Measurements from ENCODE around the gene NEK6.

NEK6 gene

DNA sequence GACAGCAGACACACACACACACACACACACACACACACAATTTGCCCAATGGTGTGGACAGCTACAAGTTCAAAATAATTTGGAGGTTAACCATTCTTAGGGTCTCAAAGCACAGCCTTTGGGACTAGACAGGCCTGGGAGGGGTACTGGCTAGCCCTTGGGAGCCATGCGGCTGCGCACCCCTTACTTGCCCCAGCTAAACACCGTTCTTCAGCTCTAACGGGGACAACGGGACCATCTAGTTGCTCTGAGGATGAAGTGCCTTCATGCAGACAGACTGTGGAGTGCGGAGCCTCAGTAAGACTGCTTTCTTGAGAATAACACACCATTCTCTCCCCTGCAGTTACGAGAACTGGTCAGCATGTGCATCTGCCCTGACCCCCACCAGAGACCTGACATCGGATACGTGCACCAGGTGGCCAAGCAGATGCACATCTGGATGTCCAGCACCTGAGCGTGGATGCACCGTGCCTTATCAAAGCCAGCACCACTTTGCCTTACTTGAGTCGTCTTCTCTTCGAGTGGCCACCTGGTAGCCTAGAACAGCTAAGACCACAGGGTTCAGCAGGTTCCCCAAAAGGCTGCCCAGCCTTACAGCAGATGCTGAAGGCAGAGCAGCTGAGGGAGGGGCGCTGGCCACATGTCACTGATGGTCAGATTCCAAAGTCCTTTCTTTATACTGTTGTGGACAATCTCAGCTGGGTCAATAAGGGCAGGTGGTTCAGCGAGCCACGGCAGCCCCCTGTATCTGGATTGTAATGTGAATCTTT is 92.9 kb downstream of the NEK6 start:
- DNase-seq (ENCODE audit: low read depth in 2 of 2, low spot score in 1 of 2), result no peak

DNA sequence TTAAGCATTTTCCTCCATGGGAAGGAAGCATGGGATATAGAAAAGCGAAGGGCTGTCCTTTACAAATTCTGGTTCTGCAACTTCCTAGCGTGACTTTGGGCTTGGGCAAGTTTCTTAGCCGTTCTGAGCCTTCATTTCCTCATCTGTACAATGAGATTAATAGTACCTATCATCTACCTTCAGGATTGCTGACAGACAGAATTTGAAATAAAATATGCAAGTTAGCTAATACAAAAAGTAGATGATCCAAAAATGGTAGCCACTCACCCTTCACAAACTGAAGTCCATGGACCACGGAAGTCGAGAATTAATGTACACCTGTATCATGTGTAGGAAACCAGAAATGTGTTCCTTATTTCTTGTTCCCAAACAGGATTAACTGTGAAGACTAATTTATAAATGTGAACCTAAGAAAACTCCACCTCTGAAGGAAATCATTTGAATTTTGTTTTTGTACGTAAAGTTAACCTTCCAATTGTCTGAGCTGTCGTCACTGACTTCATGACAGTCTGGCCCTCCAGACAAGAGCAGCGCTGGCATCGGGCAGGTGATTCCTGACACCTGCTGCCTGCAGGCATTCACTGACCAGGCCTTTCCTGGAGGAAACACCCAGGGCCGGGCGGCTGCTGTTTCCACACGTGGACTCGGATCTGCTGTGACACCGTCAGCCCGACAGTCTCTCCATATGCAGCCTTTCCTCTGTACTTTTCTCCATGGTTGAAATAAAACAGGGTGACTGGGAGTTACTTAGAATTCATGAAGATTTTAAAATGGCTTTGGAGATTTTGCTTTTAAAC is 94.1 kb downstream of the NEK6 start:
- DNase-seq (ENCODE audit: low read depth in 2 of 2, low spot score in 1 of 2), result no peak

DNA sequence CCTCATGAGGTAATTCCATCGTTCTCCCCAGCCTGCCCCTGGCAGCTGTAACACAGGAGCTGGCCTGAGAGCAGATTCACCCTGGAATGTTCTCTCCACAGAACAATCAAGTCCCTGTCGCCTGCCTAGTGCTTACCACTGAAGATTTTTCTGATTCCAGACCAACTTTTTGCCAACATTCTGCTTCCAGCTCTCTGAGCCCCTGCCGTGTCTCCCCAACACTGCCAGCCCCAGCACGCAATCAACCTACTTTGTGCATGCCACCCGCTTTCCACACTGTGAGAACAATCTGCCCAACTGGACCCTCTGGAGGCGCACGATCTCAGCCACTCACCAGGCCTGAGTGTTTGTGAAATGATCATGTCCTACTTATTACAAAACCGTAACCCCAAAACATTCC is 94.9 kb downstream of the NEK6 start:
- no peak for DNase-seq (ENCODE audit: low read depth in 2 of 2, low spot score in 1 of 2)

DNA sequence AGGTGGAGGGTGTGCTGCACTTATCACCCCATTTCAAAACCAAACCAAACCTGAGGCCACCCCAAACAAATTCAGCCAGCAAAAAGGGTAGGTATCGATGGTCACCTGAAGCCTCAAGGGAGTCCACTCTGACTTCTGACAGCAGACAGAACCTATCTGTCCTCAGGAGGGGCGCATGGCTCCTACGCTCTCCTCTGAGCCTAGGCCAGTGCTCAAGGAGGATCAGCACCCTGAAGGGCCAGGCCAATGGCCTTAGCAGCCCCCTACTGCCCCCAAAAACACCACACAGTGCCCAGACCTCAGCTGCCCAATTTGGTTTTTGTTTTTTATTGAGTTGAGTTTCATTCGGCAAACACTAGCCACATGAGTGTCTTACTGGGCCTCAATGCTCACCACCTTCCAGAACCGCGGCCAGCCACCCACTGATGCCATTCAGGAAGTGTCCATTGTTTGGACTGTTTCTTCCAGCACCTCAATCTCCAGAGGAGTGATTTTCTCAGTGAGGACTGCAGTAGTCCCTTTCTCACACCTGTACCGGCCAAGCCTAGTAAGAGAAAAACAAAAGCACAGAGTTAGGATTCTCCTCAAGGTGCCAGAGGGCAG is 95.5 kb downstream of the NEK6 start:
- DNase-seq (ENCODE audit: low read depth in 2 of 2, low spot score in 1 of 2), result no peak

DNA sequence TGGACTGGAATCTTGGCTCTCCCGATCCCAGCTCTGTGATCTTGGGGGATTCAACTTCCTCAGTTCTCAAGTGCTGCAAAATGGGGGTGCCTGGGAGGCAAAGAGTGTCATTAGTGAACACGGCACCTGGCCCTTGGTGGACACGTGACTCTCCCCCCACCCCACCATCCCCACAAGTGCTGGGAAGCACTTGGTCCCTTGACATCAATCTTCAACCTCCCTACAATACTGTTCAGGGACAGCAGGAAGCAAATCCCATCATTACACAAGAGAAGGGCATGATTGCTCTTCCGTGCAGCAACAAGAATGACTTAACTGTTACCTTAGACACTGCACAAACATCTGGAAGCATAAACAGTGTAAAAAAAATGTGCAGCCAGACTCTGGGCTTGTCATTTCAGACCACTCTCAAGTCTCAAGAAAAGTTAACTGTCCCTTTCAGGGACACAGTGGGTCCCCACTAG is 96.1 kb downstream of the NEK6 start:
- DNase-seq (ENCODE audit: low read depth in 2 of 2, low spot score in 1 of 2), result no peak

DNA sequence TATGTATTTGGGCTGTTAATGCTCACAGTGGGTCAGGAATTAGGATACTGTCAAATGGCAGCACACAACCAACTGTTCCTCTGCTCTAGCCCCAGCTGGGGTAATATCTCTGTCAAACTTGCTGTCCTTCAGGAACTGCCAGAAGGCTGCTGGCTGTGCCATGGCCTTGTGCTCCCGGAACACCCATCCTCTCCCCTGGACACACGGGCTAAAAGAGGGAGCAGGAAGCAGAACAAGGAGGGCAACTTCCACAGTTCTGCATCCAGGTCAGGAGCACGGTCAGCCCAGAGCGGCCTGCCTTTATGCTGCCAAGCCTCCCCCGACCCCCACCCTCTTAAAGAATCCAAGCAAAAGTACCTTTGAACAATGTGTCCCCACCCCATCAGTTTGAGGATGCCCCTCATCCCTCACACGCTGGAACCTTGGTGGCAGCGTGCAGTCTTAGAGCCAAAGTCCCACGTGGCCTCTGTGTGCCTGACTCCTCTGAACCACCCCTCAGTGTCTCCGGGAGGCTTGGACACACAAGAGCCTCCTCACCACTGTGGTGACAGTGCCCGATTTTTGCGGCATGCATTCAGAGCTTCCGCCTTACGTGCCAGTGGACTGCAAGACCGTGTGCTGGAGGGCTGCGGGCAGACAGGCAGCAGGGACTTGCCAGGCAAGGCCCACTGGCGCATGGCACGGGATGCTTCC is 96.7 kb downstream of the NEK6 start:
- DNase-seq (ENCODE audit: low read depth in 2 of 2, low spot score in 1 of 2), result no peak

DNA sequence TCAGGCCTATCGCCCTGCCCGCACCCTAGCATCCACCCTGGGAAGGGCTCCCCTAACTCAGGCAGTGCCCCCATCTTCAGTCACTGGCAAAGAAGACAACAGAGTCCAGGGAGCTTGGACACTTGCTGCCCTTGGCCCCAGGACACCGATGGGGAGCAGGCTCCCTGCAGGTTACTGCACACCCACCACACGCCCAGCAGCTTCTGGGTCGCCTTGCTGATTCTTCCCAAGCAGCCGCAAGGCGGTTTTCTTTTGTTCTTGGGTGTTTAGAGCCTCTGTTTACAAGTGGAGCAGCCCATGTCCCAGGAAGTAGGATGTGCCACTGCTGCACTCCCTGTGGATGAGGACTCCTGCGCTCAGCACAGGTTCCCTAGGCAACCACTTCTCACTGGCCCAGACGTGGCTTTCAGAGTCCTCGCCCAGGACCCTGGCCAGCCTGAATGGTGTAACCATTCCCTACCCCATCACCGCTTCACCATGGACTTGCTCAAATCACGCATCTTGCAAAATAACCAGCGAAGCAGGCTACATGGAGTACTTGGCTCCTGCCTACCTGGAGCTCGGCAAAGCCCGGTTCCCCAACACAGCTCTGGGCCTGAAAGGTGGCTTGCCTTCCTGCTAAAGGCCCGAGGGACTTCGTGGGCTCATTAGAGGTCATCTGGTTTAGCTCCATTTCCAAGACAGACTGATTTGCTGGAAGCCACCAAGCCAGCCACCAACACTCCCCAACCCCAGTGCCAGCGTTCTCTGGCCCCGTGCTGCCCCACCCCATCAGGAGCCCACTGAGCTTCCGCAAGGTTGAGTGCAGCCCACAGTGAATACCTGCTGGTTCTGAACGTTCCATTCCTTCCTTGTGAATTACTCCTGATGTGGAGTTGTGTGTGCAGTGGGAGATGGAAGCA is 97.5 kb downstream of the NEK6 start:
- no peak for DNase-seq (ENCODE audit: low read depth in 2 of 2, low spot score in 1 of 2)

DNA sequence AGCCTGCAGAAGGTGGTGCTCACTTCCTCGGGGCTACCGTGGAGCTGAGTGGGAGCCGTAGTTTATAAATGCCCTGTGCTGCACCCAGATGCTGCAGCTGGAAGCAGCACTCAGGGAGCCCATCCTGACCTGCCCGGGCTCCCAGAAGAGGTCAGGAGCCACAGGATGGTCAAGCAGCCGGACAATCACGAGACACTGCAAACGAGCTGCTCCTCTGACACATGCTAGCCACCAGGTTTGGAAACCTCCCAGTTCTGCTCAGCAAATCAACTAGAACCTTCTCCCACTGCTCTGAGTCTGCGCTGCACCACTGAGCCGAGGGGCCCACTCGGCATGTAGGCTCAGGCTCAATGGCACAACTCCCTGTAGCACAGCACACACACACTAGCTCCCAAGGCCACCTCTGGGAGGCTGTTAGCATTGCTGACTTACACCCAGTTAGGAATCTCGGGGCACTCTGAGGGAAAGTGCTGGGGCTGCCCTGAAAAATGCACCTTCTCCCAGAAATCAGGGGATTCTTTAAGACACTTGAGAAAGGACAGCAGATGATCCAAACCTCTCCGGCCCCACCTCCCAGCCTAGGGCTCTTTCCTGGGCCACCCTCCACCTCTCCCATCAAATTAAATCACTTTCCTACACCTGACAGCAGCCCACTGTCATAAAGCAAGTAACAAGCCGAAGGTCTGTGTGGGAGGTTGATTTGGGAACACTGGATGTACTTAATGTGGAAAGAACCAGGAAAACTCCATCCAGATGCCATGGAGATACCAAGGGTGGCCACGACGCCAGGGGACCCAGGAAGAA is 98.4 kb downstream of the NEK6 start:
- DNase-seq (ENCODE audit: low read depth in 2 of 2, low spot score in 1 of 2), result no peak

DNA sequence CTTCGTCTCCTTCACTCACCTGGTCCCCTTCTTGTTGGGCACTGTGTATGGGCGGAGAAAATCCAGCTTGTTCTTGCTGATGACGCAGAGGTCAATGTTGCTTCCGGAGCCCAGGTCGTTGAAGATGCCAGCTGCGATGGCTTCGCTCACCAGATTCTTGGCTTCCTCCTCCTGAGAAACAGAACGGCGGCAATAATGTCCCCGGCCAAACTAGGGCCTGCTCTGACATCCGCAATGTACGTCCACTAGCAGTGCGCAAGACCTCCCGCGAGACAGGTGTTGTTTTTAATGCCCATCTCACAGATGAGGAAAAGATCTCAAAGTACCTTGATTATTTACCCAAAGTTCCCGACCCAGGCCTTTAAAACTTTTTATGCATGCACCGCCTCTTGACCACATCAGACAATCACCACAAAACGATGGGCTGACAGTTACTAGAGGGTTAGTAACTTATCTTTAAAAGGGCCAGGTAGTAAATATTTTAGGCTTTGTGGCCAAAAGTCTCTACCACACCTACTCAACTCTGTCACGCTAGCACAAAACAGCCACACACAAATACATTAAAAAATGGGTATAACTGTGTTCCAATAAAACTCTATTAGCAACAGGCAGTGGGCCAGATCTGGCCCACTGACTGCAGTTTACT is 99.1 kb downstream of the NEK6 start:
- no peak for DNase-seq (ENCODE audit: low read depth in 2 of 2, low spot score in 1 of 2)

DNA sequence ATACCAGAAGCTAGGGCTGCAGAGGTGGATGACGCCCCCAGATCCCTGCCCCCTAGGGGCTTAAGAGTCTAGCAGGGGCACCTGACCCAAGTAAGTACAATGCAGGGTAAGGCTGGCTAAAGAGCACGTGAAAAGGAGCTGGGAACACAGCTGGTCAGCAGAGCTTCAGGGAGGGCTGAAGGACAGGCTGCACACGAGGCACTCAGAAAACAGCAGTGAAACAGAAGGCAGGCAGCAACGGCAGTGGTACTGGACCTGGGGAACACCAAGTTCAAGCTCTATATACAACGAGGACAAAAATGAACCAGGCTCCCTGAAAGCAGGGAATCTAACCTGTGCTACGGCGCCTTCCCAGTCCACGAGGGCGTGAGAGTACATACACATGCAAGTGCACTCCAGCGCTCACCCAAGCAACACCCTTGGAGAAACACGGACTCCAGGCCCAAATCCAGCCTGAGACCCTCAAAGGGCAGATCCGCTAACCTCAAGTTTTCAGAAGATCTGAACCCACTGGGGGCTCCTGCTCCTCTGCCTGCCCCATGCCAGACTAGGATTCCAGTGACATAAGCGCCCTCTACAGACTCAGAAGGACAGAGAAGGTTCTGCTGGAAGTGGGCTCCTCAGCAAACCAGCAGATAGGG is 100.1 kb downstream of the NEK6 start:
- DNase-seq (ENCODE audit: low read depth in 2 of 2, low spot score in 1 of 2), result no peak

DNA sequence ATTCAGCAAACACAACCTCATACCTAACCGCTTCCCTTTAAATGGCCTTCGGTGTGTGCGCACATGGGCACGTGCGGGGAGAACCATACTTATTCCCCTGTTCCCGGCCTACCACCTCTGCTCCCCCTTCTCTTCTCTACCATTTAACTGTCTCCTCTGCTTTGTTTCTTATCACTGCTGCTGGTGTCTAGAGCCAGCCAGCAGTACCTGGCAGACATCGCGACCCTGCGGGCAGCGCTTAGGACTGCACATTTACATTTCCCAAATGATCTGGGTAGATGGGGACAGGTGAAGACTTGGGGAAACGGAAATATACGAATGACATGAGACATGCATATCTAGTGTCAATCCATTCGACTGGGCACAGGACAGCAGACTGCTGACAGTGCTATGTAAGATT is 100.9 kb downstream of the NEK6 start:
- no peak for DNase-seq (ENCODE audit: low read depth in 2 of 2, low spot score in 1 of 2)

DNA sequence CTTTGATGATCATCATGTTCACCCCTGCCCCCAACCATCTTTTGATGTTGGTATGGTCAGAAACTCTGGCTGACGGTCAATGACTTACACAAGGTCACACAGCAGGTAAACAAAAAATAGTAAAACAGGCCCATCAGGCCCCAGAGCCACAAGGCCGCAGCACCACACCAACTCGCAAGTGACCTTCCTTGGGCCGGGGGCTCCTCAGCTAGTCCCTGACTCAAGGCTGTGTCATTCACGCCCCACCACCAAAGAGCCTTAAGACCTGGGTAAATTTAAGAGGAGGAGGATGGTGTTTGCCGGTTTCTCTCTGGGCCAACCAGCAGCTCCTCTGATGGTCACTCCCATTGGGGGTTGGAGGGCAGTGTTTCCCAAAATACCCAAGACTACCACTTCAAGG is 101.7 kb downstream of the NEK6 start:
- no peak for DNase-seq (ENCODE audit: low read depth in 2 of 2, low spot score in 1 of 2)

DNA sequence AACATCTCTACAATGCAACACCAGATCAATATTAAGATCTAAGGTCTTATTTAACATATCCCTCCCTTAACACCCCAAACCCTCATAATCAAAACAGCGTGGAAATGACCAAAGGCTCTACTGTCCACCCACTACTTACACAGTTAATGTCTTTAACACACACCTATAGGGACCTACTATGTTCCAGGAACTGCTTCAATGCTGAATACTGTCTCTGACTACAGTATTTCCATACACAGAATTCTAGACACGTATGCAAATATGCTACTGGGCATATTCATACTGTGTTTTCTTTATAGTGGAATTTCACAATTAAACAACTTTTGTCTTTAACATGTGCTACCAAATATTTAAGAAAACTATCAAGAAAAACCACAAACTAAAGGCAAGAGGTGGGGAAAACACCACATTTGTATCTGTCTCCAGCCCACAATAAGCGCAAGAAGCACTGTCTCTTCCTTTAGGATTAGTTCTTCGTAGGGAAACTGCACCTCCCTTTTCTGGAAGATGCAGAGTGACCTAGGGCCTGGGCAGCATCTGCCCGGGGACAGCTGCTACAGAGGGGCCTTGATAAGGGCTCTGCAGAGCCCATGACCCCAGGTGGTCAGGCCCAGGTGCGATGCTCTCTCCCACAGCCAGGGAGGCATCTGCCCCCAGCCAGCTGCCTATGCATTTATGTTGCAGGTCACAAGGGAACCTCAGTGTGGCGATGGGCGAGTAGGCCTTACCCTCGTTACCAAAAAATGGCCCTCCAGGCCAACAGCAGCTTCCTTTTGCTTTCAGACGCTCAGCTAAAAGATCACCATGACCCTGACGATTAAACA is 102.3 kb downstream of the NEK6 start:
- DNase-seq (ENCODE audit: low read depth in 2 of 2, low spot score in 1 of 2), result no peak

DNA sequence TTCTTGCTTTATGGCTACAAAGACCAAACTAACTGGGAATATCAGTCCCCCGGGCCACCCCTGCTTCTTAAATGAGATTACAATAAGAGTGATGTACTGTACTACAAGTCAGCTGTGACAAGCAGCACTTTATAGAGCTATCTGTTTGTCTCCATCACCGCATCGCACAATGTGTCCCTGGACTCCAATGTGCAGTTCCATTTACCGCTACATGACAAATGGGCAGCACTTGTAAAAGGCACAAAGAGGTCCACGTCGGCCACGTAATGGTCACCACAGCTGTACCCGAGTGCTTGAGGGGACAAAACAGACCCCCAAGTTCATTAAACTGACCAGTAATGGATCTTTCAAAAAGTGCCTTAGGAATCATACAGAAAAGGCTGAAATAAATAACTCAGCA is 103.4 kb downstream of the NEK6 start:
- no peak for DNase-seq (ENCODE audit: low read depth in 2 of 2, low spot score in 1 of 2)

DNA sequence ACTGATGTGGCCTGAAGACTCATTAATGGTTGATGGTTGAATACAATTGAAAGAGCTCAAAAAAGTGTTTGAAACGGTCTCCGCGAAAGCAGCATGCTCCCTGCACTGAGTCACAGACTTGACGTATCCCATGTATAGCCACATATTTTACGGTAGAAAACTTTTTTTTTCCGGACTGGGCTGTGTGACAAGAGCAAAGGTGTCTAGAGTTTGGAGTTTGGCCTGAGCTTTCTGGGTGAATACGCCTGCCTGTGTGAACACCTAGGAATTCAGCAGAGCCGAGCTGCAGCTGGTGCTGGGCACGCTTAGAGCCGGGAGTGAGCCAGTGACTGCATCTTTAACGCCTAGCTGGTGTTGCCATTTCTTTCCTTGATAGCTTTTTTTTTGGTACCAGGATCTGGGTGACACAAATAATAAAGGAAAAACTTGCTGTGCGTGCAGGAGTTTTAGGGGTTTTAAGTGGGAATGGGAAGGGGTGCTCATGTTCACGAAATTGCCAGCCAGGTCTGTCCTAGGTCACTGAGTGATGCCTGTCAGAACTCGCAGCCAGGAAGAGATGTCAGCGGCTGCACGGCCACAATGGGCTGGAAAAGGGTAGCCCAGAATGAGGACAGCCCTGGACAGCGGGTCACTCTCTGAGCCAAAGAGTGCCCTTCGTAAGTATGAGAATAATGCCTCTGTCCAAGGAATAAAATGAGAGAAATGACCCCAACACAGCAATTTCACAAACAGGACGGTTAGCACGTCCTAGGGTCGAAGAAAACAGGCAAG is 105.8 kb downstream of the NEK6 start:
- no peak for DNase-seq (ENCODE audit: low read depth in 2 of 2, low spot score in 1 of 2)

DNA sequence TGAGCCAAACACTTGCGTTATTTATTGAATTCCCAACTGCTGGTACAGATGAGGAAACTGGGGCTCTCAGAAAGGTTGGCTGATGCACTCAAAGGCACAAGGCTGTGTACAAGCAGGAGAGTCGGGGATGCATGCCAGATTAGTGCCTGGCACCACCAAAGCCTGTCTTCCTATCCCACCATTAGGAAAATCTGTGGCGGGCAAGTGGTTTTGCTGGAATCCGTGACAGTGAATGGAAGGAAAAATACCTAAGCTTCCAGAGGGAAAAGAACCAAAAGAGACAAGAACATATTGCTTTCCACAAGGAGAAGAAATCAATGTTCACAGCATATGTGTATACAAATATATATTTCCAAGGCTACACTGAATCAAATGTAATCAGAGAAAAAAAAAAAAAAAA is 106.4 kb downstream of the NEK6 start:
- DNase-seq (ENCODE audit: low read depth in 2 of 2, low spot score in 1 of 2), result no peak

DNA sequence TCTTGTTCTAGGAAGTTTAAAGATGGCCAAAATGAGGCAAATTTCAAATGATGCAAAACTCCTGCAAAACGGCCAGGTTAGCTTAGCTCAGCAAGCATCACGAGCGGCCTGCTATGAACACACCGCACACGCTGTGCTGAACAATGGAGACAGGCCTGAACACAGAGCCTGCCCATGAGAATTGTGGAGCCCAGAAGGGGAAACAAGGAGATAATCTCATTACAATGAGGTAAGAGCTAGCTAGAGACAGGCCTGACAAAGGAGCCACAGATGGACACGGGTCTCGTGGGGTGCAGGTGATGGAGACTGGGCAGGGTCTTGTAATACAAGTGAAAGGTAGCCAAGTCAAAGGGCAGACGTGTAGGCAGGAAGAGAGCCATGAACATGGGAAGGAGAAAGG is 107.3 kb downstream of the NEK6 start:
- DNase-seq (ENCODE audit: low read depth in 2 of 2, low spot score in 1 of 2), result no peak
